ENCODE data around the gene PSMD9. TPM values are rescaled to one million over a fixed set of nuclear protein-coding genes. Genes with fewer than 3 reads are reported as not detected.
"Not testable (repeated sequence)": the region's sequence is repeated elsewhere in the genome, so short reads cannot be mapped to it uniquely, and the experiment has no call there.

The PSMD9 gene
- total and polyA plus RNA-seq, 2 experiments from 2014 or later, result 106 to 114 TPM

DNA sequence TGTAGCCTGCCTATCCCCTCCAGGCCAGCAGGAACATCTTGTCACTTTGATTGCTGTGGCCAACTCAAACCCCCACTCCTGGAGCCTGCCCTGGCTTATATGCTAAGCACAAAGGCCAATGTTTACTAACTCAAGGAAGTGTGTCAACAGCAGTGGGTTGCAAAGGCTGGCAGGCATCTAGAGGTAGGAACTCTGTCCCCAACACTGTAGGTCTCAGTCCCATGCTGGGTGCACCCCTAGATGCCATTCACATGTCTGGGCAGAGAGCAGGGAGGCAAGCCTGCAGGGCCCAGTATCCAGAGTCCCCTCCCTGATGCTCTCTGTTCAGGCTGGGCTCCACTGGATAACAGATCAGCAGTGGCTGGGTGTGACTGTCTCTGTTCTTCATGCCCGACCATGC is 28.3 kb upstream of the PSMD9 start:
- TF ChIP-seq, protein P1, sequence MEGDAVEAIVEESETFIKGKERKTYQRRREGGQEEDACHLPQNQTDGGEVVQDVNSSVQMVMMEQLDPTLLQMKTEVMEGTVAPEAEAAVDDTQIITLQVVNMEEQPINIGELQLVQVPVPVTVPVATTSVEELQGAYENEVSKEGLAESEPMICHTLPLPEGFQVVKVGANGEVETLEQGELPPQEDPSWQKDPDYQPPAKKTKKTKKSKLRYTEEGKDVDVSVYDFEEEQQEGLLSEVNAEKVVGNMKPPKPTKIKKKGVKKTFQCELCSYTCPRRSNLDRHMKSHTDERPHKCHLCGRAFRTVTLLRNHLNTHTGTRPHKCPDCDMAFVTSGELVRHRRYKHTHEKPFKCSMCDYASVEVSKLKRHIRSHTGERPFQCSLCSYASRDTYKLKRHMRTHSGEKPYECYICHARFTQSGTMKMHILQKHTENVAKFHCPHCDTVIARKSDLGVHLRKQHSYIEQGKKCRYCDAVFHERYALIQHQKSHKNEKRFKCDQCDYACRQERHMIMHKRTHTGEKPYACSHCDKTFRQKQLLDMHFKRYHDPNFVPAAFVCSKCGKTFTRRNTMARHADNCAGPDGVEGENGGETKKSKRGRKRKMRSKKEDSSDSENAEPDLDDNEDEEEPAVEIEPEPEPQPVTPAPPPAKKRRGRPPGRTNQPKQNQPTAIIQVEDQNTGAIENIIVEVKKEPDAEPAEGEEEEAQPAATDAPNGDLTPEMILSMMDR (IDR thresholded peaks at IDR 0.05; ENCODE audit: poor library complexity), result no peak
- no peak for TF ChIP-seq EZH2phosphoT487 (IDR thresholded peaks at IDR 0.05; ENCODE audit: low read depth, severe bottlenecking, unreplicated experiment)
- no peak for TF ChIP-seq EZH2 (IDR thresholded peaks at IDR 0.05; ENCODE audit: borderline replicate concordance)
- Histone ChIP-seq H3K27me3 (no peaks in the 10 kb centered on the region), H3K79me2 (no peaks in the 10 kb centered on the region), H3K27ac (peak overlapping the region; percentile 87), H3K4me2 (no peak overlapping the region), H2AFZ (no peak overlapping the region), H3K9me2 (replicated peaks; ENCODE audit: insufficient read depth) (no peaks in the 10 kb centered on the region), H3K36me3 (replicated peaks; ENCODE audit: insufficient read depth, low read depth) (no peaks in the 10 kb centered on the region), H3K4me3 (no peak overlapping the region), H4K20me1 (ENCODE audit: insufficient read depth, poor library complexity, severe bottlenecking) (no peaks in the 10 kb centered on the region), H3K9me3 (ENCODE audit: low read depth) (no peaks in the 10 kb centered on the region), H3K4me1 (ENCODE audit: insufficient read depth) (peaks cover 33% of the 10 kb centered on the region)
- no peak for DNase-seq (ENCODE audit: low spot score)
- 92% methylated on average over 1 of the region's 1 CpG for WGBS (ENCODE audit: low lambda C conversion rate, missing lambda C conversion rate)

DNA sequence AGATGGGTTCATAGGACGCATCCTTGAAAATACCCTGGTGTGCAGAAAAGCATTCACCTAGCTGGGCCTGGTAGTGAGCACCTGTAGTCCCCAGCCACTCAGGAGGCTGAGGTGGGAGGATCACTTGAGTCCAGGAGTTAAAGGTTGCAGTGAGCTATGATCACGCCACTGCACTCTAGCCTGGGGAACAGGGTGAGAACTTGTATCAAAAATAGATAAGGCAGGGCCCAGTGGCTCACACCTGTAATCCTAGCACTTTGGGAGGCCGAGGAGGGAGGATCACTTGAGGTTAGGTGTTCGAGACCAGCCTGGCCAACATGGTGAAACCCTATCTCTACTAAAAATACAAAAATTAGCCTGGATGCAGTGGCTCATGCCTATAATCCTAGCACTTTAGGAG is 27.9 kb upstream of the PSMD9 start:
- not testable (repeated sequence) for H3K4me2 ChIP-seq; H3K4me3 ChIP-seq; H3K79me2 ChIP-seq; H3K9me3 ChIP-seq (ENCODE audit: low read depth); H3K27ac ChIP-seq; H3K9me2 ChIP-seq (replicated peaks; ENCODE audit: insufficient read depth); H2AFZ ChIP-seq; H4K20me1 ChIP-seq (ENCODE audit: insufficient read depth, poor library complexity, severe bottlenecking); H3K36me3 ChIP-seq (replicated peaks; ENCODE audit: insufficient read depth, low read depth); DNase-seq (ENCODE audit: low spot score); H3K27me3 ChIP-seq
- WGBS (ENCODE audit: low lambda C conversion rate, missing lambda C conversion rate), result 99% methylated on average over 4 of the region's 4 CpGs
- H3K4me1 ChIP-seq (ENCODE audit: insufficient read depth), result peaks cover 33% of the 10 kb centered on the region

DNA sequence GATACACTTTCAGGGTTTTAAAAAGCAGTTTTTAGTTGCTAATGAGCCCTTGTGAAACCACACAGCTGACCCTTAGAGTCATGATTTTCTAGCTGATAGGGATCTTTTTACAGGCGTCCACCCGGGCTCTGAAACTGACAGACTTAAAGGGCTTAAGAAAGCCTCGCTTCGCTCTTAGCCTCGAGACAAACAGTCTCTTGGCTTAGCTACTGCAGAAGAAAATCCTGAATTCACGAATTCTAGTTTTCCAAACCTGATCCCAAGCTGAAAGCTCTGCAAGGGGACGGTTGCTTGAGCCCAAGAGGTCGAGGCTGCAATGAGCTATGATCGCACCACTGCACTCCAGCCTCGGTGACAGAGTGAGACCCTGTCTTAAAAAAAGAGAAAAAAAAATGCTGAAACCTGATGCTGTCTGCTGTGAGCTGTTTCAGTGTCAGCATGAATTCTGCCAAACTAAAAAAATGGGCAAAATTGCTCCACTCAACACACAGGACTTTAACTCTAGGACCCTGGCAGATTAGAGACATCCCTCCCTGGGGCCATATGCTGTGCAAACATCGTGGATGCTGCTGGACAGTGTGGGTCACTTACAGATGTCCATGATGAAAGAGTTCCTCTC is 26.8 kb upstream of the PSMD9 start:
- Histone ChIP-seq H3K27ac (peak overlapping the region; percentile 65), H2AFZ (peak overlapping the region; percentile 15)
- 7% methylated on average over 11 of the region's 11 CpGs for WGBS (ENCODE audit: low lambda C conversion rate, missing lambda C conversion rate)

DNA sequence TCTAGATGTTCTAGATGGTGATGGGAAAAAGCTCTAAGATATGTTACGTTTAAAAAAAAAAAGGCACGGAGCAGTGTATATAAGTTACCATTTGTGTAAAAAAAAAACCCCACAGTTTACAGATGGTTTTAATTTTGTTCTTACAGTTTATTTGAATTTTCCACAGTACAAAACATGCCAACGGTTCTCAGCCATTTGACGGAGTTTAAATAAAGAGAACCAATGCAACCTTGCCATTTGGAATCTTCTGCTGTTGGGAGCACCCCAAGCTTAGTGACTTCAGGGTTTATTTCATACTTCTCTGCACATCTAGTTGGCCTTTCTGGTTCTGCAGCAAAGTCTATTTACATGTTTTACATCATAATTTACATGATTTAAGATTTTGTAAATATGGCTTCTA is 22.3 kb upstream of the PSMD9 start:
- H2AFZ ChIP-seq, result no peak overlapping the region
- 58% methylated on average over 4 of the region's 4 CpGs for WGBS (ENCODE audit: low lambda C conversion rate, missing lambda C conversion rate)
- H3K27me3 ChIP-seq, result no peaks in the 10 kb centered on the region
- no peaks in the 10 kb centered on the region for H3K9me2 ChIP-seq (replicated peaks; ENCODE audit: insufficient read depth)
- no peak for DNase-seq (ENCODE audit: low spot score)
- peak overlapping the region; percentile 67 for H3K27ac ChIP-seq
- H3K9me3 ChIP-seq (ENCODE audit: low read depth), result no peaks in the 10 kb centered on the region
- no peaks in the 10 kb centered on the region for H3K36me3 ChIP-seq (replicated peaks; ENCODE audit: insufficient read depth, low read depth)
- TF ChIP-seq, protein P1 (IDR thresholded peaks at IDR 0.05; ENCODE audit: poor library complexity), result no peak
- TF ChIP-seq EZH2phosphoT487 (IDR thresholded peaks at IDR 0.05; ENCODE audit: low read depth, severe bottlenecking, unreplicated experiment) (no peak), EZH2 (IDR thresholded peaks at IDR 0.05; ENCODE audit: borderline replicate concordance) (no peak)
- H4K20me1 ChIP-seq (ENCODE audit: insufficient read depth, poor library complexity, severe bottlenecking), result no peaks in the 10 kb centered on the region
- H3K4me3 ChIP-seq, result no peak overlapping the region
- H3K79me2 ChIP-seq, result no peaks in the 10 kb centered on the region
- H3K4me2 ChIP-seq, result no peak overlapping the region
- peaks cover 8% of the 10 kb centered on the region for H3K4me1 ChIP-seq (ENCODE audit: insufficient read depth)

More for the DNA sequence above, 26.8 kb upstream of the PSMD9 start:
- H3K27me3 ChIP-seq, result no peaks in the 10 kb centered on the region
- H3K4me2 ChIP-seq, result peak overlapping the region; percentile 71
- no peaks in the 10 kb centered on the region for H3K36me3 ChIP-seq (replicated peaks; ENCODE audit: insufficient read depth, low read depth)
- TF ChIP-seq EZH2phosphoT487 (IDR thresholded peaks at IDR 0.05; ENCODE audit: low read depth, severe bottlenecking, unreplicated experiment) (no peak), EZH2 (IDR thresholded peaks at IDR 0.05; ENCODE audit: borderline replicate concordance) (no peak)
- TF ChIP-seq, protein P1 (IDR thresholded peaks at IDR 0.05; ENCODE audit: poor library complexity), result no peak
- H3K4me1 ChIP-seq (ENCODE audit: insufficient read depth), result peaks cover 33% of the 10 kb centered on the region
- DNase-seq (ENCODE audit: low spot score), result peak; percentile 52
- H4K20me1 ChIP-seq (ENCODE audit: insufficient read depth, poor library complexity, severe bottlenecking), result no peaks in the 10 kb centered on the region
- no peaks in the 10 kb centered on the region for H3K79me2 ChIP-seq
- no peaks in the 10 kb centered on the region for H3K9me3 ChIP-seq (ENCODE audit: low read depth)
- H3K9me2 ChIP-seq (replicated peaks; ENCODE audit: insufficient read depth), result no peaks in the 10 kb centered on the region
- H3K4me3 ChIP-seq, result no peak overlapping the region

DNA sequence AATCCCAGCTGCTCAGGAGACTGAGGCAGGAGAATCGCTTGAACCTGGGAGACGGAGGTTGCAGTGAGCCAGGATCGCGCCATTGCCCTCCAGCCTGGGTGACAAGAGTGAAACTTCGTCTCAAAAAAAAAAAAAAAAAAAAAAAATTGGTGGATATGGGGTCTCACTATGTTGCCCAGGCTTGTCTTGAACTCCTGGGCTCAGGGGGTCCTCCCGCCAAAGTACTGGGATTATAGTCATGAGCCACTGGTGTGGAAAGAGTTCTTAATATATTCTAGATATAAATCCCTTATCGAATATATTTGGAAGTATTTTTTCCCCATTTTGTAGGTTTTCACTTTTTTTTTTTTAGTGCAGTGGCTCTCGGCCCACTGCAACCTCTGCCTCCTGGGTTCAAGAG is 19.4 kb upstream of the PSMD9 start:
- H3K4me2 ChIP-seq; H3K27me3 ChIP-seq; H3K79me2 ChIP-seq; H3K9me2 ChIP-seq (replicated peaks; ENCODE audit: insufficient read depth); H3K4me1 ChIP-seq (ENCODE audit: insufficient read depth); H3K27ac ChIP-seq; H2AFZ ChIP-seq; H4K20me1 ChIP-seq (ENCODE audit: insufficient read depth, poor library complexity, severe bottlenecking); H3K4me3 ChIP-seq; H3K36me3 ChIP-seq (replicated peaks; ENCODE audit: insufficient read depth, low read depth); H3K9me3 ChIP-seq (ENCODE audit: low read depth); DNase-seq (ENCODE audit: low spot score): not testable (repeated sequence)
- 94% methylated on average over 8 of the region's 8 CpGs for WGBS (ENCODE audit: low lambda C conversion rate, missing lambda C conversion rate)

Measured in hepatocyte (in vitro differentiated cells).